Tibial nerve (tissue), 4 donors: ENCODE data around the gene TOMM70. TPM values are rescaled to one million over a fixed set of nuclear protein-coding genes. Genes with fewer than 3 reads are reported as not detected.

ENCODE experiments used
- DNase-seq, 2 donors: peaks; one replicate each; pipeline ENCODE4 v3.0.0-alpha.2; 2019; ENCODE audit warnings: low spot score in 2 of 2
- H3K27ac ChIP-seq, 4 donors: fragments of 200-600 bp; sonication (generic) in 3 of 4; one replicate each; pipeline ENCODE4 v1.5.1; 2017 to 2019; ENCODE audit warnings: mild to moderate bottlenecking in 1 of 4
- H3K27me3 ChIP-seq, 2 donors: fragments of 200-600 bp; sonication (generic) in 1 of 2; one replicate each; pipeline versions ENCODE4 v1.5.1 to v1.6.0; 2017 to 2019
- H3K36me3 ChIP-seq, 3 donors: fragments of 200-600 bp; sonication (generic); one replicate each; pipeline ENCODE4 v1.5.1; 2018 to 2019
- H3K4me1 ChIP-seq, 4 donors: fragments of 200-600 bp; sonication (generic) in 3 of 4; one replicate each; pipeline ENCODE4 v1.5.1; 2017 to 2019
- H3K4me3 ChIP-seq, 4 donors: fragments of 200-600 bp; sonication (generic) in 3 of 4; one replicate each; pipeline ENCODE4 v1.5.1; 2017 to 2019; ENCODE audit warnings: mild to moderate bottlenecking in 1 of 4, moderate library complexity in 1 of 4
- H3K9me3 ChIP-seq, 4 donors: fragments of 200-600 bp; sonication (generic) in 3 of 4; one replicate each; pipeline ENCODE4 v1.5.1; 2017 to 2019
- CTCF ChIP-seq, 5 experiments: fragments of 200-600 bp in 3 of 5; fragments of 450-650 bp in 2 of 5; sonication (generic) in 3 of 5; IDR thresholded peaks; one replicate each; pipeline ENCODE4 v1.5.1; 2016 to 2019; ENCODE audit warnings: antibody characterized with exemption in 5 of 5, mild to moderate bottlenecking in 3 of 5, moderate library complexity in 2 of 5
- EP300 ChIP-seq, 2 donors: sonication (generic); formaldehyde crosslinking; IDR thresholded peaks; one replicate each; pipeline ENCODE4 v1.6.1; 2017; ENCODE audit warnings: antibody characterized with exemption in 2 of 2, mild to moderate bottlenecking in 1 of 2
- POLR2A ChIP-seq, 2 donors: fragments of 450-650 bp; IDR thresholded peaks; one replicate each; pipeline ENCODE4 v1.6.1; 2017; ENCODE audit warnings: antibody characterized with exemption in 2 of 2, mild to moderate bottlenecking in 2 of 2, moderate library complexity in 2 of 2
- WGBS, 2 donors: methylation state at CpG; one replicate each; pipeline ENCODE4 v1.1.5; 2018; 5-methylcytosine and 5-hydroxymethylcytosine counted together
- total RNA-seq, 4 donors: library from RNA; depleted of rRNA; stranded (reverse); fragments of >200 nt; gene quantifications; one replicate each; pipeline ENCODE4 v1.1.0, GENCODE V29; 2016

TOMM70 gene
- total RNA-seq, 4 donors from 2014 or later = 32.7 to 42.6 (median 38.7) TPM

DNA sequence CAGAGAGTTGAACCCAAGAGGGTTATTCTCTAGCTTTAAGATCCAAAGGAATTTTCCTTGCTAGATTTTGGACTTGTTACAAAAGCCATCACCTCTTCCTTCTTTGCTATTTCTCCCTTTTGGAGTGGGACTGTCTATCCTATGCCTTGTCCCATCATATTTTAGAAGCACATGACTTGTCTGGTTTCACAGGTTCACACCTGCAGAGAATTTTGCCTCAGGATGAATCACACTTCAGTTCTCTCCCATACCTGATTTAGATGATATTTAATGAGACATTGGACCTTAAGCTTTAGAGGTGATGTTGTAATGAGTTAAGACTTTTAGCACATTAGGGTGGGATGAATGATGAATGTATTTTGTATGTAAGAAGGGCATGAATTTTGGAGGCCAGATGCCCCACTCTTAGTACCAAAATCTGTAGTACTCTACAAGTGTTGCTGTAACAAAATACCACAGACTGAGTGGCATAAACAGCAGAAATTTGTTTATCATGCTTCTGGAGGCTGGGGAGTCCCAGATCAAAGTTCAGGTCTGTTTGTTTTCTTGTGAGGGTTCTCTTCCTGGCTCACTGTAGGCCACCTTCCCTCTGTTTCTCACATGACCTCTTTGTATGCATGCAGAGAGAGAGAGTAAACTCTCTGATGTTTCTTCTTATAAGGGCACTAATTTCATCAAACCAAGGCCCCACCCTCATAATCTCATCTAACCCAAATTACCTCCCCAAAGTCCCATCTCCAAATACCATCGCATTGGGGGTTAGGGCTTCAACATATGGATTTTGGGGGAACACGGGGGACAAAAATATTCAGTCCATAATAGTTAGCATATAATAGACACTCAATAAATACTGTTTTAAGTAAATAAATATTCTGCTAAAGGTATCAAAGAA is 10.4 kb upstream of the TOMM70 start:
- H3K36me3 ChIP-seq = peaks cover 0 to 50% (median 0%) of the 10 kb centered on the region in 3 donors
- no peak overlapping the region for H3K4me3 ChIP-seq
- no peaks in the 10 kb centered on the region for H3K27me3 ChIP-seq
- no peaks in the 10 kb centered on the region for H3K4me1 ChIP-seq
- no peak for DNase-seq
- H3K27ac ChIP-seq = no peak overlapping the region
- peaks cover 0 to 31% (median 2%) of the 10 kb centered on the region in 4 donors for H3K9me3 ChIP-seq
- 96 to 98% methylated on average over 2 of the region's 2 CpGs for WGBS, 2 donors
- TF ChIP-seq EP300 (IDR thresholded peaks at IDR 0.05) = no peak
- no peak for TF ChIP-seq POLR2A (IDR thresholded peaks at IDR 0.05)
- no peak for TF ChIP-seq CTCF (IDR thresholded peaks at IDR 0.05)

- Histone ChIP-seq H3K4me3 (no peak overlapping the region), H3K27ac (no peak overlapping the region), H3K4me1 (peaks cover 0 to 15% (median 10%) of the 10 kb centered on the region in 4 donors), H3K36me3 (peaks cover 0 to 48% (median 0%) of the 10 kb centered on the region in 3 donors), H3K9me3 (peaks cover 0 to 31% (median 2%) of the 10 kb centered on the region in 4 donors), H3K27me3 (no peaks in the 10 kb centered on the region)
- 83 to 89% methylated on average over 4 of the region's 4 CpGs for WGBS, 2 donors
- no peak for DNase-seq
- no peak for TF ChIP-seq POLR2A (IDR thresholded peaks at IDR 0.05)
- TF ChIP-seq CTCF (IDR thresholded peaks at IDR 0.05) = no peak
- TF ChIP-seq EP300 (IDR thresholded peaks at IDR 0.05) = no peak
Observed at GRCh38 chr3:100407977-100408532, 7.2 kb upstream of the TOMM70 start.

DNA sequence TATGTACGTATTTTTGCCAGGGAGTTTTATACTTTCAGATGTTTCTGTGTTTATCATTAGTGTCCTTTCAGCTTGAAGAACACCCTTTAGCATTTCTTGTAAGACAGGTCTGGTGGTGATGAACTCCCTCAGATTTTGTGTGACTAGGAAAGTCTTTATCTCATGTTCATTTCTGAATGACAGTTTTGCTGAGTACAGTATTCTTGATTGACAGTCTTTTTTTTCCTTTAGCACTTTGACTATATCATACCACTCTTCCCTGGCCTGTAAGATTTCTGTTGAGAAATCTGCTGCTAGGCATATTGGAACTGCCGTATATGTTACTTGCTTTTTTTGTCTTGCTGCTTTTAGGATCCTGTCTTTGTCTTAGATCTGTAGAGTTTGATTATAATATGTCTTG is 6.3 kb upstream of the TOMM70 start:
- Histone ChIP-seq H3K27me3 (no peaks in the 10 kb centered on the region), H3K36me3 (peaks cover 0 to 42% (median 0%) of the 10 kb centered on the region in 3 donors), H3K4me1 (peaks cover 0 to 24% (median 16%) of the 10 kb centered on the region in 4 donors), H3K9me3 (peaks cover 0 to 31% (median 2%) of the 10 kb centered on the region in 4 donors), H3K4me3 (no peak overlapping the region), H3K27ac (no peak overlapping the region)
- DNase-seq = no peak
- WGBS, 2 donors = 75% methylated on average over 2 of the region's 2 CpGs
- TF ChIP-seq POLR2A (IDR thresholded peaks at IDR 0.05) = no peak
- no peak for TF ChIP-seq CTCF (IDR thresholded peaks at IDR 0.05)
- TF ChIP-seq EP300 (IDR thresholded peaks at IDR 0.05) = no peak

DNA sequence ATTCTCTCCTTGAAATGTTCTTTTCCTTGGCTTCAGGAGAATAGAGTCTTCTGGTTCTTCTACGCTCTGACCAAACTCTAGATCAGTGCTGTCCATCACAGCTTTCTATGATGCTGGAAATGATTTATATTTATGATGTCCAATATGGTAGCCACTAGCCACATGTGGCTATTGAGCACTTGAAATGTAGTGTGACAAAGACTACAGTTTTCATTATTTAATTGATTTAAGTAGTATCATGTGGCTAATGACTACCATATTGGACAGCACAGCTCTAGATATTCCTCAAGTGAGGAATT is 3.3 kb upstream of the TOMM70 start:
- no peaks in the 10 kb centered on the region for H3K27me3 ChIP-seq
- no peak for DNase-seq
- TF ChIP-seq POLR2A (IDR thresholded peaks at IDR 0.05) (no peak), EP300 (IDR thresholded peaks at IDR 0.05) (no peak), CTCF (IDR thresholded peaks at IDR 0.05) (no peak)
- peaks cover 0 to 24% (median 0%) of the 10 kb centered on the region in 3 donors for H3K36me3 ChIP-seq
- no peak overlapping the region for H3K4me3 ChIP-seq
- H3K27ac ChIP-seq = no peak overlapping the region
- WGBS, 2 donors = 85 to 93% methylated on average over 1 of the region's 1 CpG
- peaks cover 0 to 18% (median 2%) of the 10 kb centered on the region in 4 donors for H3K9me3 ChIP-seq
- H3K4me1 ChIP-seq = peaks cover 0 to 38% (median 26%) of the 10 kb centered on the region in 4 donors
